Caco-2 (cell line): ENCODE measurements around the gene SART1. TPM values are rescaled to one million over a fixed set of nuclear protein-coding genes. Genes with fewer than 3 reads are reported as not detected.
A peak's percentile ranks its signal among the peaks of the same experiment; 100 is the strongest.

Experiments
- BruUV-seq: library from RNA; stranded (reverse); fragments of 400-500 nt; replicated peaks from 2 replicates; lab custom pipeline; 2021; lab: Mats Ljungman, UMichigan
- CTCF ChIA-PET: fragments of 300-600 bp; sonication (Branson Sonifier 250); formaldehyde crosslinking; loops from one replicate; lab custom pipeline; 2022; ENCODE audit warnings: antibody characterized with exemption; lab: Charles Lee
- POLR2A ChIA-PET: fragments of 300-600 bp; sonication (Branson Sonifier 250); formaldehyde crosslinking; loops from one replicate; lab custom pipeline; 2022; ENCODE audit warnings: antibody characterized with exemption; lab: Charles Lee
- DNase-seq, 2 experiments: peaks; one replicate each; pipeline versions ENCODE4 v3.0.0 to v3.0.0-alpha.2; 2020 to 2022
- H3K27me3 ChIP-seq: replicated peaks from 2 replicates; pipeline ENCODE4 v1.6.0; 2011; ENCODE audit warnings: low read length; ENCODE audit not compliant: control insufficient read depth, insufficient read depth
- H3K36me3 ChIP-seq: 2 replicates; pipeline ENCODE4 v1.5.1; 2011; ENCODE audit warnings: low read length; ENCODE audit not compliant: control insufficient read depth, insufficient read depth
- H3K4me1 ChIP-seq: fragments of 250-450 bp; sonication (Bioruptor Pico); 2 replicates; pipeline ENCODE4 v1.5.1; 2020; ENCODE audit warnings: mild to moderate bottlenecking
- H3K4me3 ChIP-seq: 2 replicates; pipeline ENCODE4 v1.5.1; 2011; ENCODE audit warnings: low read depth, mild to moderate bottlenecking, control low read depth, low read length
- H3K9me3 ChIP-seq: fragments of 250-450 bp; sonication (Bioruptor Pico); 2 replicates; pipeline ENCODE4 v1.5.1; 2020; ENCODE audit warnings: mild to moderate bottlenecking, moderate library complexity
- H3K27ac Mint-ChIP-seq: one replicate; pipeline ENCODE4 v1.8.0; 2022; ENCODE audit warnings: mixed read lengths; ENCODE audit not compliant: unreplicated experiment
- H3K27me3 Mint-ChIP-seq: one replicate; pipeline ENCODE4 v1.8.0; 2022; ENCODE audit warnings: mixed read lengths; ENCODE audit not compliant: insufficient read depth, unreplicated experiment
- H3K36me3 Mint-ChIP-seq: one replicate; pipeline ENCODE4 v1.8.0; 2022; ENCODE audit warnings: mild to moderate bottlenecking, mixed read lengths; ENCODE audit not compliant: insufficient read depth, unreplicated experiment
- H3K4me1 Mint-ChIP-seq: one replicate; pipeline ENCODE4 v1.8.0; 2022; ENCODE audit warnings: low read depth, mixed read lengths; ENCODE audit not compliant: unreplicated experiment
- H3K4me3 Mint-ChIP-seq: one replicate; pipeline ENCODE4 v1.8.0; 2022; ENCODE audit warnings: mild to moderate bottlenecking, moderate library complexity, mixed read lengths; ENCODE audit not compliant: unreplicated experiment
- H3K9me3 Mint-ChIP-seq: one replicate; pipeline ENCODE4 v1.8.0; 2022; ENCODE audit warnings: mixed read lengths; ENCODE audit not compliant: unreplicated experiment
- CTCF ChIP-seq, 2 experiments: fragments of 200-600 bp in 1 of 2; IDR thresholded peaks; 1 replicate in 1 of 2; 2 replicates in 1 of 2; pipeline versions ENCODE4 v1.5.1 to v1.8.0; 2011 to 2022; ENCODE audit warnings: antibody characterized with exemption in 1 of 2, control low read depth in 1 of 2, inconsistent platforms in 1 of 2, low read depth in 1 of 2, low read length in 1 of 2, mild to moderate bottlenecking in 1 of 2, moderate library complexity in 1 of 2; ENCODE audit not compliant: insufficient read depth in 1 of 2, severe bottlenecking in 1 of 2, unreplicated experiment in 1 of 2
- intact Hi-C: fragments of 100-400 bp; cut with micrococcal nuclease; formaldehyde crosslinking; loops from one replicate; pipeline ENCODE4 v1.10.0; 2022; ENCODE audit not compliant: unreplicated experiment
- total RNA-seq: library from RNA; stranded (reverse); gene quantifications from 2 replicates; pipeline ENCODE4 v1.2.3, GENCODE V29; 2022

SART1 gene
- total RNA-seq, 1 experiment from 2014 or later: 78.0 TPM

GRCh38 chr11:65992056-65992455, 30.5 kb downstream of the SART1 start:
- Mint-ChIP-seq H3K36me3 (peaks cover 48% of the 10 kb centered on the region), H3K27me3 (no peaks in the 10 kb centered on the region), H3K9me3 (no peaks in the 10 kb centered on the region), H3K27ac (no peak overlapping the region), H3K4me3 (no peak overlapping the region), H3K4me1 (no peaks in the 10 kb centered on the region)
- Histone ChIP-seq H3K36me3 (peaks cover 2% of the 10 kb centered on the region), H3K4me1 (no peaks in the 10 kb centered on the region), H3K9me3 (no peaks in the 10 kb centered on the region), H3K27me3 (no peaks in the 10 kb centered on the region), H3K4me3 (no peak overlapping the region)
- TF ChIP-seq CTCF (IDR thresholded peaks at IDR 0.05; ENCODE audit: insufficient read depth in 1 of 2, low read depth in 1 of 2, low read length in 1 of 2, severe bottlenecking in 1 of 2, unreplicated experiment in 1 of 2): no peak
- DNase-seq: no peak
- ChIA-PET POLR2A (no interaction called here), CTCF (no interaction called here)
- intact Hi-C loops: no loop called here
- BruUV-seq: no TSS peak

GRCh38 chr11:65997286-65997685, 35.8 kb downstream of the SART1 start:
- Histone ChIP-seq H3K9me3 (no peaks in the 10 kb centered on the region), H3K4me1 (0 out of 2 replicates have a peak, but pooled peaks cover 3% of the 10 kb centered on the region), H3K36me3 (peaks cover 8% of the 10 kb centered on the region), H3K27me3 (no peaks in the 10 kb centered on the region), H3K4me3 (no peak overlapping the region)
- no peak overlapping the region for H3K4me3 Mint-ChIP-seq
- H3K27ac Mint-ChIP-seq: no peak overlapping the region
- intact Hi-C loops: no loop called here
- H3K36me3 Mint-ChIP-seq: peaks cover 73% of the 10 kb centered on the region
- H3K27me3 Mint-ChIP-seq: no peaks in the 10 kb centered on the region
- no peaks in the 10 kb centered on the region for H3K9me3 Mint-ChIP-seq
- POLR2A ChIA-PET: interaction anchor here (0.6 kb wide), 1 partner anchor 59 kb away, joined by 5 read pairs; no protein-coding TSS in a partner anchor
- TF ChIP-seq CTCF (IDR thresholded peaks at IDR 0.05; ENCODE audit: insufficient read depth in 1 of 2, low read depth in 1 of 2, low read length in 1 of 2, severe bottlenecking in 1 of 2, unreplicated experiment in 1 of 2): no peak
- CTCF ChIA-PET: interaction anchor here (0.6 kb wide), 1 partner anchor 109 kb away, joined by 10 read pairs; the partner anchor contains the start of gene FIBP
- H3K4me1 Mint-ChIP-seq: no peaks in the 10 kb centered on the region
- BruUV-seq: no TSS peak
- no peak for DNase-seq

- H3K4me3 Mint-ChIP-seq: peak within 1 kb of the TSS; percentile 99
- intact Hi-C loops: loop anchor here (1.0 to 2.0 kb wide), 4 partner anchors 21 to 142 kb away; partner anchors contain the start of genes FIBP, MUS81 and SART1
- no peaks in the 10 kb centered on the region for H3K9me3 Mint-ChIP-seq
- Histone ChIP-seq H3K36me3 (peaks cover 8% of the 10 kb centered on the region), H3K27me3 (no peaks in the 10 kb centered on the region), H3K4me1 (0 out of 2 replicates have a peak, but pooled peaks cover 7% of the 10 kb centered on the region), H3K9me3 (no peaks in the 10 kb centered on the region), H3K4me3 (peak within 1 kb of the TSS; percentile 92)
- peak; percentile 96 to 97 for DNase-seq
- H3K27me3 Mint-ChIP-seq: no peaks in the 10 kb centered on the region
- H3K36me3 Mint-ChIP-seq: peaks cover 84% of the 10 kb centered on the region
- BruUV-seq: no TSS peak
- ChIA-PET POLR2A (interaction anchor here (0.6 to 1.5 kb wide), 14 partner anchors 9 to 608 kb away, joined by 3 to 29 read pairs (median 4); partner anchors contain the start of genes CCDC85B, CST6, FIBP and SF3B2), CTCF (interaction anchor here (0.6 to 1.5 kb wide), 10 partner anchors 9 to 930 kb away, joined by 3 to 10 read pairs (median 4); partner anchors contain the start of genes CCDC85B, FIBP and MUS81)
- peak within 1 kb of the TSS; percentile 97 for H3K27ac Mint-ChIP-seq
- H3K4me1 Mint-ChIP-seq: no peaks in the 10 kb centered on the region
- TF ChIP-seq CTCF (IDR thresholded peaks at IDR 0.05; ENCODE audit: insufficient read depth in 1 of 2, low read depth in 1 of 2, low read length in 1 of 2, severe bottlenecking in 1 of 2, unreplicated experiment in 1 of 2): no peak
These were observed 40.6 kb downstream of the SART1 start, which contains the start of the genes BANF1 and EIF1AD for GRCh38 chr11:66001942-66002647. Gene BANF1 (plus strand): TSS chr11:66002503. CDS start chr11:66003251, 748 bp downstream. Gene EIF1AD (minus strand): TSS chr11:66002157. CDS start chr11:66000389, 1,768 bp downstream.
